Neural progenitor cell (in vitro differentiated cells): ENCODE data around the gene SIL1. TPM values are rescaled to one million over a fixed set of nuclear protein-coding genes. Genes with fewer than 3 reads are reported as not detected.
A peak's percentile ranks its signal among the peaks of the same experiment; 100 is the strongest.

Experiments used
- DNase-seq: peaks from one replicate; pipeline ENCODE4 v3.0.0-alpha.2; 2016; ENCODE audit warnings: low spot score
- H2AFZ ChIP-seq: fragments of 200-600 bp; sonication (generic); replicated peaks from 2 replicates; pipeline ENCODE4 v1.6.1; 2016; ENCODE audit warnings: antibody characterized with exemption
- H3F3A ChIP-seq: fragments of 200-600 bp; sonication (generic); 2 replicates; pipeline ENCODE4 v1.6.1; 2016; ENCODE audit warnings: antibody characterized with exemption, low read depth
- H3K27ac ChIP-seq: fragments of 200-600 bp; sonication (generic); 2 replicates; pipeline ENCODE4 v1.5.1; 2016; ENCODE audit warnings: mild to moderate bottlenecking
- H3K27me3 ChIP-seq: fragments of 200-600 bp; sonication (generic); 2 replicates; pipeline ENCODE4 v1.6.1; 2016; ENCODE audit warnings: mild to moderate bottlenecking, moderate library complexity
- H3K36me3 ChIP-seq: fragments of 200-600 bp; sonication (generic); 2 replicates; pipeline ENCODE4 v1.5.1; 2016
- H3K4me1 ChIP-seq: fragments of 200-600 bp; sonication (generic); 2 replicates; pipeline ENCODE4 v1.6.1; 2016; ENCODE audit warnings: mixed run types
- H3K4me2 ChIP-seq: fragments of 200-600 bp; sonication (generic); 2 replicates; pipeline ENCODE4 v1.6.1; 2016
- H3K4me3 ChIP-seq: fragments of 200-600 bp; sonication (generic); 2 replicates; pipeline ENCODE4 v1.5.1; 2016
- H3K79me2 ChIP-seq: fragments of 200-600 bp; sonication (generic); 2 replicates; pipeline ENCODE4 v1.6.1; 2016; ENCODE audit warnings: low read depth
- H3K9ac ChIP-seq: fragments of 200-600 bp; sonication (generic); 2 replicates; pipeline ENCODE4 v1.6.1; 2016
- H3K9me3 ChIP-seq: fragments of 200-600 bp; sonication (generic); 2 replicates; pipeline ENCODE4 v1.5.1; 2016; ENCODE audit warnings: low read depth
- H4K20me1 ChIP-seq: fragments of 200-600 bp; sonication (generic); 2 replicates; pipeline ENCODE4 v1.6.1; 2016; ENCODE audit warnings: low read depth
- H3K27ac Mint-ChIP-seq: 3 replicates; pipeline ENCODE4 v1.8.0; 2021; ENCODE audit warnings: mixed read lengths
- H3K27me3 Mint-ChIP-seq: 2 replicates; pipeline ENCODE4 v1.8.0; 2022; ENCODE audit warnings: low read depth, mild to moderate bottlenecking, inconsistent platforms, moderate library complexity, mixed read lengths; ENCODE audit not compliant: insufficient read depth
- H3K36me3 Mint-ChIP-seq: 3 replicates; pipeline ENCODE4 v1.8.0; 2021; ENCODE audit warnings: mixed read lengths
- H3K4me1 Mint-ChIP-seq: 3 replicates; pipeline ENCODE4 v1.8.0; 2021; ENCODE audit warnings: mixed read lengths
- H3K4me3 Mint-ChIP-seq: 3 replicates; pipeline ENCODE4 v1.8.0; 2021; ENCODE audit warnings: mild to moderate bottlenecking, moderate library complexity, mixed read lengths
- H3K9me3 Mint-ChIP-seq: 3 replicates; pipeline ENCODE4 v1.8.0; 2020; ENCODE audit warnings: mixed read lengths
- EZH2 ChIP-seq: fragments of 200-600 bp; sonication (generic); IDR thresholded peaks from 2 replicates; pipeline ENCODE4 v1.6.1; 2017; ENCODE audit warnings: antibody characterized with exemption, mild to moderate bottlenecking, moderate library complexity
- EZH2phosphoT487 ChIP-seq: fragments of 200-600 bp; sonication (generic); IDR thresholded peaks from 2 replicates; pipeline ENCODE4 v1.6.1; 2017; ENCODE audit warnings: antibody characterized with exemption
- total RNA-seq: library from RNA; depleted of rRNA; stranded (reverse); fragments of >200 nt; gene quantifications from 2 replicates; pipeline ENCODE4 v1.2.3, GENCODE V29; 2015; ENCODE audit warnings: low replicate concordance
- TF ChIP-seq, protein P1 (sequence below): fragments of 200-600 bp; sonication (generic); IDR thresholded peaks from 2 replicates; pipeline ENCODE4 v1.5.1; 2017; ENCODE audit warnings: antibody characterized with exemption, mild to moderate bottlenecking

Gene SIL1
- total RNA-seq, 1 donor from 2014 or later = 5.5 TPM

DNA sequence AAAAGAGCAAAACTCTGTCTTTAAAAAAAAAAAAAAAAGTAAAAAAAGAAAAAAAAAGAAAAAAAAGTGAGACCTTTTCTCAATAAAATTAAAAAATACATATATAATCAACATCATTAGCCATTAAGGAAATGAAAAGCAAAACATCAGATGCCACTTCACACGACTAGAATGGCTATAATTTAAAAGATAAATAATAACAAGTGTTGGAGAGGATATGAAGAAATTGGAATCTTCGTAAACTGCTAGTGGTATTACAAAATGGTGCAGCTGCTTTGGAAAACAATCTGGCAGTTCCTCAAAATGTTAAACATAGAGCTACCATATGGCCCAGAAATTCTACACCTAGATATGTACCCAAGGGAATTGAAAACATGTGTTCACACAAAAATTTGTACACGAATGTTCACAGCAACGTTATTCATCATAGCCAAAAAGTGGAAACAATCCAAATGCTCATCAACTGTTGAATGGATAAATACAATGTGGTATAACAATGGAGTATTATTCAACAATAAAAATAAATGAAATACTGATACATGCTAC is 45.3 kb upstream of the SIL1 start:
- H3K4me3 Mint-ChIP-seq = no peak overlapping the region
- no peaks in the 10 kb centered on the region for H3K9me3 Mint-ChIP-seq
- no peaks in the 10 kb centered on the region for H3K79me2 ChIP-seq
- H3K36me3 ChIP-seq = no peaks in the 10 kb centered on the region
- H4K20me1 ChIP-seq = no peaks in the 10 kb centered on the region
- H3K27ac ChIP-seq = no peak overlapping the region
- H2AFZ ChIP-seq = no peak overlapping the region
- no peaks in the 10 kb centered on the region for H3F3A ChIP-seq
- H3K27me3 ChIP-seq = no peaks in the 10 kb centered on the region
- H3K4me1 Mint-ChIP-seq = peaks cover 25% of the 10 kb centered on the region
- H3K36me3 Mint-ChIP-seq = no peaks in the 10 kb centered on the region
- TF ChIP-seq EZH2phosphoT487 (no peak), EZH2 (no peak)
- TF ChIP-seq, protein P1, sequence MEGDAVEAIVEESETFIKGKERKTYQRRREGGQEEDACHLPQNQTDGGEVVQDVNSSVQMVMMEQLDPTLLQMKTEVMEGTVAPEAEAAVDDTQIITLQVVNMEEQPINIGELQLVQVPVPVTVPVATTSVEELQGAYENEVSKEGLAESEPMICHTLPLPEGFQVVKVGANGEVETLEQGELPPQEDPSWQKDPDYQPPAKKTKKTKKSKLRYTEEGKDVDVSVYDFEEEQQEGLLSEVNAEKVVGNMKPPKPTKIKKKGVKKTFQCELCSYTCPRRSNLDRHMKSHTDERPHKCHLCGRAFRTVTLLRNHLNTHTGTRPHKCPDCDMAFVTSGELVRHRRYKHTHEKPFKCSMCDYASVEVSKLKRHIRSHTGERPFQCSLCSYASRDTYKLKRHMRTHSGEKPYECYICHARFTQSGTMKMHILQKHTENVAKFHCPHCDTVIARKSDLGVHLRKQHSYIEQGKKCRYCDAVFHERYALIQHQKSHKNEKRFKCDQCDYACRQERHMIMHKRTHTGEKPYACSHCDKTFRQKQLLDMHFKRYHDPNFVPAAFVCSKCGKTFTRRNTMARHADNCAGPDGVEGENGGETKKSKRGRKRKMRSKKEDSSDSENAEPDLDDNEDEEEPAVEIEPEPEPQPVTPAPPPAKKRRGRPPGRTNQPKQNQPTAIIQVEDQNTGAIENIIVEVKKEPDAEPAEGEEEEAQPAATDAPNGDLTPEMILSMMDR = no peak
- DNase-seq = no peak
- H3K4me2 ChIP-seq = no peak overlapping the region
- H3K27me3 Mint-ChIP-seq = peaks cover 2% of the 10 kb centered on the region
- no peak overlapping the region for H3K9ac ChIP-seq
- no peak overlapping the region for H3K27ac Mint-ChIP-seq
- H3K4me3 ChIP-seq = no peak overlapping the region
- H3K9me3 ChIP-seq = no peaks in the 10 kb centered on the region
- H3K4me1 ChIP-seq = peaks cover 8% of the 10 kb centered on the region

- Histone ChIP-seq H2AFZ (no peak overlapping the region), H4K20me1 (no peaks in the 10 kb centered on the region), H3K4me1 (peaks cover 8% of the 10 kb centered on the region), H3K9ac (no peak overlapping the region), H3K4me2 (no peak overlapping the region), H3K79me2 (no peaks in the 10 kb centered on the region), H3K27ac (no peak overlapping the region), H3K9me3 (no peaks in the 10 kb centered on the region), H3K36me3 (no peaks in the 10 kb centered on the region), H3F3A (no peaks in the 10 kb centered on the region), H3K4me3 (no peak overlapping the region), H3K27me3 (no peaks in the 10 kb centered on the region)
- H3K36me3 Mint-ChIP-seq = no peaks in the 10 kb centered on the region
- H3K27me3 Mint-ChIP-seq = peaks cover 2% of the 10 kb centered on the region
- peaks cover 3% of the 10 kb centered on the region for H3K9me3 Mint-ChIP-seq
- H3K27ac Mint-ChIP-seq = peak overlapping the region; percentile 62
- TF ChIP-seq, protein P1 = no peak
- no peak for TF ChIP-seq EZH2
- no peak for TF ChIP-seq EZH2phosphoT487
- no peak overlapping the region for H3K4me3 Mint-ChIP-seq
- peaks cover 18% of the 10 kb centered on the region for H3K4me1 Mint-ChIP-seq
- DNase-seq = no peak
These were observed 43.0 kb upstream of the SIL1 start for GRCh38 chr5:139241139-139241538.

GRCh38 chr5:139236479-139236878 is 38.3 kb upstream of the SIL1 start:
- Histone ChIP-seq H3K4me3 (no peak overlapping the region), H3K79me2 (no peaks in the 10 kb centered on the region), H3K36me3 (no peaks in the 10 kb centered on the region), H3K27ac (no peak overlapping the region), H3K9me3 (no peaks in the 10 kb centered on the region), H3K4me1 (peaks cover 8% of the 10 kb centered on the region), H3K9ac (no peak overlapping the region), H2AFZ (no peak overlapping the region), H3K4me2 (no peak overlapping the region), H4K20me1 (no peaks in the 10 kb centered on the region), H3F3A (no peaks in the 10 kb centered on the region), H3K27me3 (no peaks in the 10 kb centered on the region)
- H3K4me1 Mint-ChIP-seq = peaks cover 12% of the 10 kb centered on the region
- no peak overlapping the region for H3K4me3 Mint-ChIP-seq
- no peaks in the 10 kb centered on the region for H3K36me3 Mint-ChIP-seq
- H3K27me3 Mint-ChIP-seq = peaks cover 3% of the 10 kb centered on the region
- TF ChIP-seq, protein P1 = no peak
- TF ChIP-seq EZH2 (no peak), EZH2phosphoT487 (no peak)
- H3K27ac Mint-ChIP-seq = no peak overlapping the region
- H3K9me3 Mint-ChIP-seq = peaks cover 6% of the 10 kb centered on the region
- no peak for DNase-seq
